NB4 (cell line): Measurements from ENCODE around the gene TMSB15A.
"Not testable (repeated sequence)": the region's sequence is repeated elsewhere in the genome, so short reads cannot be mapped to it uniquely, and the experiment has no call there.

Experiments used
- DNase-seq: peaks from one replicate; pipeline ENCODE4 v3.0.0; 2010; ENCODE audit warnings: low read depth
- H3K4me3 ChIP-seq: one replicate; pipeline ENCODE4 v1.5.1; 2011; ENCODE audit warnings: mild to moderate bottlenecking, low read depth, low read length, moderate library complexity
- CTCF ChIP-seq: IDR thresholded peaks from one replicate; pipeline ENCODE4 v1.5.1; 2012; ENCODE audit warnings: low read depth, low read length
- MAX ChIP-seq: IDR thresholded peaks from 2 replicates; pipeline ENCODE4 v1.6.1; 2011; ENCODE audit warnings: low read depth, low read length
- MYC ChIP-seq: IDR thresholded peaks from 2 replicates; pipeline ENCODE4 v1.6.1; 2011; ENCODE audit warnings: low read depth, low read length
- POLR2A ChIP-seq: IDR thresholded peaks from 2 replicates; pipeline ENCODE4 v1.6.1; 2011; ENCODE audit warnings: mild to moderate bottlenecking; ENCODE audit not compliant: insufficient read length; ENCODE audit errors: extremely low read depth

TMSB15A gene

GRCh38 chrX:102515975-102516941, at the start of gene TMSB15A:
TSS of gene TMSB15A (minus strand) at chrX:102516739.
- TF ChIP-seq MAX (no peak), CTCF (no peak)
- H3K4me3 ChIP-seq: no peak within 1 kb of the TSS
- DNase-seq: no peak

GRCh38 chrX:102560423-102561068, 44.0 kb upstream of the TMSB15A start:
- DNase-seq: no peak
- no peak overlapping the region for H3K4me3 ChIP-seq
- TF ChIP-seq CTCF (no peak), MYC (no peak), MAX (no peak), POLR2A (no peak)

- no peak for TF ChIP-seq POLR2A
- no peak for TF ChIP-seq MAX
- TF ChIP-seq MYC: no peak
- TF ChIP-seq CTCF: no peak
- no peak overlapping the region for H3K4me3 ChIP-seq
- DNase-seq: no peak
Observed at GRCh38 chrX:102558607-102559006, 42.1 kb upstream of the TMSB15A start.

GRCh38 chrX:102548231-102548630, 31.7 kb upstream of the TMSB15A start:
- TF ChIP-seq MYC (no peak), MAX (no peak), POLR2A (no peak), CTCF (no peak)
- no peak overlapping the region for H3K4me3 ChIP-seq

GRCh38 chrX:102546828-102547493, 30.4 kb upstream of the TMSB15A start:
- no peak for DNase-seq
- TF ChIP-seq MAX (no peak), POLR2A (no peak), CTCF (no peak), MYC (no peak)
- H3K4me3 ChIP-seq: no peak overlapping the region

More at GRCh38 chrX:102548231-102548630, 31.7 kb upstream of the TMSB15A start:
- DNase-seq: no peak

GRCh38 chrX:102546175-102546574, 29.6 kb upstream of the TMSB15A start:
- DNase-seq, H3K4me3 ChIP-seq: not testable (repeated sequence)
